ENCODE results near the gene OLFML2A. TPM values are rescaled to one million over a fixed set of nuclear protein-coding genes. Genes with fewer than 3 reads are reported as not detected.
"Not testable (repeated sequence)": the region's sequence is repeated elsewhere in the genome, so short reads cannot be mapped to it uniquely, and the experiment has no call there.

The OLFML2A gene
- polyA plus RNA-seq (2013, experiment 1 of 4) = 9.5 TPM
- 8.0 TPM for polyA plus RNA-seq (2013, experiment 2 of 4)
- 6.0 TPM for polyA plus RNA-seq (2013, experiment 3 of 4)
- polyA plus RNA-seq (2013, experiment 4 of 4) = 5.8 TPM

DNA sequence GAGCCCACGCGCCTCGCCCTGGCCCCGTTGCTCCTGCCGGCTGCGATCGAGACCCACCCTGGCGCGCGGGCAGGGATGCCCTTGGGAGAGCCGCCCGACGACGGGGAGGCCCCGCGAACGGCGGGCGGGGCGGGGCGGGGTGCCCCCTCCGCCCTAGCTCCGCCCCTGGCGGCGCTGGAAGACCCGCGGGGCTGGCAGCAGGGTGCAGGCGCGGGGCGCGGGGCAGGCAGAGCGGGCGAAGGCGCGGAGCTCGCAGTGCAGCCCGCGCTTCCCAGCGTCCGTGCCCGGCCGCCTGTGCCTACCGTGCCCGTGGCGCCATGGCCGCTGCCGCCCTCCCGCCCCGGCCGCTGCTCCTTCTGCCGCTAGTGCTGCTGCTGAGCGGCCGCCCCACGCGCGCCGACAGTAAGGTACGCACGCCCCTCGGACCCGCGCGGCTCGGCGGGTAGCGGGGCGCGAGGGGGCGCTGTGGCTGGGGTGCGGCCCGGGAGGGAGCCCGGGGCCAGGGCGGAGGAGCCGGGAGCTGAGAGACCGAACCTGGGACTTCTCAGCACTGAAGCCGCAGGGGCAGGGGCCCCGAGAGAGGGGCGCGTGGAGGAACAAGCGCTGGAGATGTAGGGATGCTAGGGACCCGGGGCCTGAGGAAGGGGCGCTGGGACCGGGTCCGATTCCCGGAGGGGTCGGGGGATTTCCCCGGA, at the start of gene OLFML2A:
Gene OLFML2A (plus strand): TSS at position 180 of the 695 bp plus-strand sequence. CDS start 138 bp downstream, at position 318.
- H3K36me3 ChIP-seq (ENCODE audit: control insufficient read depth, insufficient read depth, low read length) = no peaks in the 10 kb centered on the region
- peaks cover 15% of the 10 kb centered on the region for H3K4me1 ChIP-seq (ENCODE audit: control insufficient read depth, insufficient read depth, low read length)
- WGBS, 2 experiments = 2% methylated on average over 87 of the region's 87 CpGs
- H3K27me3 ChIP-seq (ENCODE audit: control insufficient read depth, insufficient read depth, low read length, poor library complexity, severe bottlenecking) = peaks cover 26% of the 10 kb centered on the region
- H3K4me3 ChIP-seq (ENCODE audit: insufficient read depth, low read depth, low read length) = peak within 1 kb of the TSS; percentile 53
- H3K27ac ChIP-seq (ENCODE audit: insufficient read depth, low read depth, low read length, poor library complexity, severe bottlenecking) = no peak within 1 kb of the TSS
- no peaks in the 10 kb centered on the region for H3K9me3 ChIP-seq (ENCODE audit: control insufficient read depth, low read length)

DNA sequence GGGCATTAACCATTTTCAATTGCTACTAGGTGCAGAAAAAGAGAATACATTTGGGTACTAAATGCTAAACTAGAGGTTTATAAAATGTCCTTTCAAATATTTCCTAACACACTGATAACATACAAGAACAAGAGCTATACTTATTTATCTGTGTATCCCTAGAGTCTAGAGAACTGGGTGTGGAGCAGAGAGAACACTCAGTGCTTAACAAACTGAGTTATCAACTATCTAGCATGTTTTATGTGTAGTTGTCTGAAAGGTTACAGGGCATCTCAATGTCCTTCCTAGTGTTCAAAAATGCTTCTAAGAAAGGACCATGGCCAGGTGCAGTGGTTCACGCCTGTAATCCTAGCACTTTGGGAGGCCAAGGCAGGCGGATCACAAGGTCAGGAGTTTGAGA, 46.2 kb upstream of the OLFML2A start:
- Histone ChIP-seq H3K4me3 (ENCODE audit: insufficient read depth, low read depth, low read length) (no peak overlapping the region), H3K36me3 (ENCODE audit: control insufficient read depth, insufficient read depth, low read length) (peaks cover 3% of the 10 kb centered on the region), H3K9me3 (ENCODE audit: control insufficient read depth, low read length) (no peaks in the 10 kb centered on the region), H3K4me1 (ENCODE audit: control insufficient read depth, insufficient read depth, low read length) (peaks cover 4% of the 10 kb centered on the region), H3K27me3 (ENCODE audit: control insufficient read depth, insufficient read depth, low read length, poor library complexity, severe bottlenecking) (no peaks in the 10 kb centered on the region), H3K27ac (ENCODE audit: insufficient read depth, low read depth, low read length, poor library complexity, severe bottlenecking) (no peak overlapping the region)
- 93 to 97% methylated on average over 2 of the region's 2 CpGs for WGBS, 2 experiments

- H3K36me3 ChIP-seq (ENCODE audit: control insufficient read depth, insufficient read depth, low read length) = peaks cover 3% of the 10 kb centered on the region
- peaks cover 4% of the 10 kb centered on the region for H3K4me1 ChIP-seq (ENCODE audit: control insufficient read depth, insufficient read depth, low read length)
- H3K9me3 ChIP-seq (ENCODE audit: control insufficient read depth, low read length) = no peaks in the 10 kb centered on the region
- H3K27ac ChIP-seq (ENCODE audit: insufficient read depth, low read depth, low read length, poor library complexity, severe bottlenecking) = no peak overlapping the region
- no peak overlapping the region for H3K4me3 ChIP-seq (ENCODE audit: insufficient read depth, low read depth, low read length)
- no peaks in the 10 kb centered on the region for H3K27me3 ChIP-seq (ENCODE audit: control insufficient read depth, insufficient read depth, low read length, poor library complexity, severe bottlenecking)
- 93 to 94% methylated on average over 14 of the region's 14 CpGs for WGBS, 2 experiments
Measured at GRCh38 chr9:124733964-124734740, 42.8 kb upstream of the OLFML2A start.

GRCh38 chr9:124734741-124735083, 42.2 kb upstream of the OLFML2A start:
- H3K36me3 ChIP-seq (ENCODE audit: control insufficient read depth, insufficient read depth, low read length); H3K27me3 ChIP-seq (ENCODE audit: control insufficient read depth, insufficient read depth, low read length, poor library complexity, severe bottlenecking); H3K4me1 ChIP-seq (ENCODE audit: control insufficient read depth, insufficient read depth, low read length); H3K4me3 ChIP-seq (ENCODE audit: insufficient read depth, low read depth, low read length); H3K9me3 ChIP-seq (ENCODE audit: control insufficient read depth, low read length); H3K27ac ChIP-seq (ENCODE audit: insufficient read depth, low read depth, low read length, poor library complexity, severe bottlenecking): not testable (repeated sequence)
- WGBS, 2 experiments = 93% methylated on average over 7 of the region's 7 CpGs

- Histone ChIP-seq H3K27ac (ENCODE audit: insufficient read depth, low read depth, low read length, poor library complexity, severe bottlenecking) (peak overlapping the region; percentile 30), H3K4me1 (ENCODE audit: control insufficient read depth, insufficient read depth, low read length) (peaks cover 4% of the 10 kb centered on the region), H3K9me3 (ENCODE audit: control insufficient read depth, low read length) (no peaks in the 10 kb centered on the region), H3K27me3 (ENCODE audit: control insufficient read depth, insufficient read depth, low read length, poor library complexity, severe bottlenecking) (no peaks in the 10 kb centered on the region), H3K36me3 (ENCODE audit: control insufficient read depth, insufficient read depth, low read length) (peaks cover 3% of the 10 kb centered on the region), H3K4me3 (ENCODE audit: insufficient read depth, low read depth, low read length) (no peak overlapping the region)
Measured at GRCh38 chr9:124735121-124735520, 41.8 kb upstream of the OLFML2A start.

- 96% methylated on average over 7 of the region's 7 CpGs for WGBS, 2 experiments
- H3K36me3 ChIP-seq (ENCODE audit: control insufficient read depth, insufficient read depth, low read length) = not testable (repeated sequence)
Measured at GRCh38 chr9:124738075-124738474, 38.9 kb upstream of the OLFML2A start.

GRCh38 chr9:124739360-124739759, 37.6 kb upstream of the OLFML2A start:
- Histone ChIP-seq H3K36me3 (ENCODE audit: control insufficient read depth, insufficient read depth, low read length) (no peaks in the 10 kb centered on the region), H3K27me3 (ENCODE audit: control insufficient read depth, insufficient read depth, low read length, poor library complexity, severe bottlenecking) (no peaks in the 10 kb centered on the region), H3K9me3 (ENCODE audit: control insufficient read depth, low read length) (no peaks in the 10 kb centered on the region), H3K4me3 (ENCODE audit: insufficient read depth, low read depth, low read length) (no peak overlapping the region), H3K4me1 (ENCODE audit: control insufficient read depth, insufficient read depth, low read length) (peaks cover 8% of the 10 kb centered on the region), H3K27ac (ENCODE audit: insufficient read depth, low read depth, low read length, poor library complexity, severe bottlenecking) (no peak overlapping the region)
- WGBS, 2 experiments = 93 to 95% methylated on average over 2 of the region's 2 CpGs

More at GRCh38 chr9:124738075-124738474, 38.9 kb upstream of the OLFML2A start:
- not testable (repeated sequence) for H3K9me3 ChIP-seq (ENCODE audit: control insufficient read depth, low read length); H3K27ac ChIP-seq (ENCODE audit: insufficient read depth, low read depth, low read length, poor library complexity, severe bottlenecking); H3K4me1 ChIP-seq (ENCODE audit: control insufficient read depth, insufficient read depth, low read length); H3K27me3 ChIP-seq (ENCODE audit: control insufficient read depth, insufficient read depth, low read length, poor library complexity, severe bottlenecking); H3K4me3 ChIP-seq (ENCODE audit: insufficient read depth, low read depth, low read length)

DNA sequence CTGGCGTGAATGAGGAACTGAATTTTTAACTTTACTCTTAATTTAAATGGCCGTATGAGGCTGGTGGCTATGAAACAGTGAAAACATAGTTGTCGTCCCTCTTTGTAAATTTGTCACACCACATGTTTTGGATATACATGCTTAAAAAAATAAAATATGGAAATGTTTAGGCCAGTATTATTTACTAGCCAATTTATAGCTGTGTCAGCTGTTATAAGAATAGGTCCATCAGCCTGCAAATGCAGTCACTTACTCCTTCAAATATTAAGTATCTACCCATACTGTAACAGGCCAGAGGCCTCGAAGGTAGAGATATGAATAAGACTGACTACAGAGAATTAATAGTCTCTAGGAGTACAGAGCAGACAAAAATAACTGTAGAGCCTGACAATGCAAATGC, 35.8 kb upstream of the OLFML2A start:
- WGBS, 2 experiments = 98 to 100% methylated on average over 4 of the region's 4 CpGs
- Histone ChIP-seq H3K9me3 (ENCODE audit: control insufficient read depth, low read length) (no peaks in the 10 kb centered on the region), H3K4me3 (ENCODE audit: insufficient read depth, low read depth, low read length) (no peak overlapping the region), H3K27me3 (ENCODE audit: control insufficient read depth, insufficient read depth, low read length, poor library complexity, severe bottlenecking) (no peaks in the 10 kb centered on the region), H3K4me1 (ENCODE audit: control insufficient read depth, insufficient read depth, low read length) (peaks cover 3% of the 10 kb centered on the region), H3K36me3 (ENCODE audit: control insufficient read depth, insufficient read depth, low read length) (no peaks in the 10 kb centered on the region), H3K27ac (ENCODE audit: insufficient read depth, low read depth, low read length, poor library complexity, severe bottlenecking) (no peak overlapping the region)

GRCh38 chr9:124741662-124742061, 35.3 kb upstream of the OLFML2A start:
- Histone ChIP-seq H3K4me1 (ENCODE audit: control insufficient read depth, insufficient read depth, low read length) (peaks cover 3% of the 10 kb centered on the region), H3K27ac (ENCODE audit: insufficient read depth, low read depth, low read length, poor library complexity, severe bottlenecking) (no peak overlapping the region), H3K4me3 (ENCODE audit: insufficient read depth, low read depth, low read length) (no peak overlapping the region), H3K36me3 (ENCODE audit: control insufficient read depth, insufficient read depth, low read length) (no peaks in the 10 kb centered on the region), H3K27me3 (ENCODE audit: control insufficient read depth, insufficient read depth, low read length, poor library complexity, severe bottlenecking) (no peaks in the 10 kb centered on the region), H3K9me3 (ENCODE audit: control insufficient read depth, low read length) (no peaks in the 10 kb centered on the region)
- 96 to 97% methylated on average over 4 of the region's 4 CpGs for WGBS, 2 experiments

DNA sequence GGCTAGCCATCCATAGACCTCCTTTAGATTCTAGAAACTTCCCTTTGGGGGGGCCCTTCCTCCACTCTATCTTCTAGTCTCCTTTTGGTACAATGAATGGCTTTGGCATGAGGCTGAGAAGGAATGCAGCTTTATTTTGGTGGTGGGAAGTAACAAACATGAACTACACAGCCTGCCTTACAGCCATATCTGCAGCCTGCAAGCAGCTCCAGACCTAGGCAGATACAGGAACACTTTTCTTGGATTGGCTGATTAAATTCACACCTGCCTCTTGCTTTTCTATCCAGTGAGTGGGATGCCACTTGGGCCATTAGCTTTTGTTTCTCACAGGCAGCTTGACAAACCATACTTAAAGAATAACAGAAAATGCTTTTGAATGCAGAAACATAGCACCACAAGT, 34.0 kb upstream of the OLFML2A start:
- H3K4me1 ChIP-seq (ENCODE audit: control insufficient read depth, insufficient read depth, low read length) = peaks cover 3% of the 10 kb centered on the region
- H3K27ac ChIP-seq (ENCODE audit: insufficient read depth, low read depth, low read length, poor library complexity, severe bottlenecking) = peak overlapping the region; percentile 44
- no peaks in the 10 kb centered on the region for H3K36me3 ChIP-seq (ENCODE audit: control insufficient read depth, insufficient read depth, low read length)
- no peaks in the 10 kb centered on the region for H3K27me3 ChIP-seq (ENCODE audit: control insufficient read depth, insufficient read depth, low read length, poor library complexity, severe bottlenecking)
- H3K9me3 ChIP-seq (ENCODE audit: control insufficient read depth, low read length) = no peaks in the 10 kb centered on the region
- H3K4me3 ChIP-seq (ENCODE audit: insufficient read depth, low read depth, low read length) = no peak overlapping the region

All from ectodermal cell (in vitro differentiated cells).